Ascending aorta (tissue), 2 donors: Measurements from ENCODE around the gene C1QTNF4. TPM values are rescaled to one million over a fixed set of nuclear protein-coding genes. Genes with fewer than 3 reads are reported as not detected.
A peak's percentile ranks its signal among the peaks of the same experiment; 100 is the strongest.

Experiments
- DNase-seq, 2 donors: peaks; one replicate each; pipeline ENCODE4 v3.0.0-alpha.2; 2019; ENCODE audit warnings: low spot score in 2 of 2
- H3K27ac ChIP-seq, 2 donors: fragments of 200-600 bp; sonication (generic); one replicate each; pipeline ENCODE4 v1.5.1; 2016 to 2017; ENCODE audit warnings: mild to moderate bottlenecking in 1 of 2
- H3K27me3 ChIP-seq: fragments of 200-600 bp; sonication (generic); one replicate; pipeline ENCODE4 v1.5.1; 2017
- H3K36me3 ChIP-seq, 2 donors: fragments of 200-600 bp; sonication (generic); one replicate each; pipeline ENCODE4 v1.5.1; 2016
- H3K4me1 ChIP-seq, 2 donors: fragments of 200-600 bp; sonication (generic); one replicate each; pipeline ENCODE4 v1.5.1; 2016 to 2017; ENCODE audit warnings: mild to moderate bottlenecking in 1 of 2
- H3K4me3 ChIP-seq, 2 donors: fragments of 200-600 bp; sonication (generic); one replicate each; pipeline ENCODE4 v1.5.1; 2016 to 2017; ENCODE audit warnings: mild to moderate bottlenecking in 1 of 2
- H3K9me3 ChIP-seq, 2 donors: fragments of 200-600 bp; sonication (generic); one replicate each; pipeline ENCODE4 v1.5.1; 2016
- intact Hi-C: fragments of 100-400 bp; cut with DNase I; formaldehyde crosslinking; loops from one replicate; pipeline ENCODE4 v1.15.1; 2023
- total RNA-seq: library from RNA; depleted of rRNA; stranded (reverse); fragments of >200 nt; gene quantifications from one replicate; pipeline ENCODE4 v1.1.0, GENCODE V29; 2016
- TF ChIP-seq, protein P1 (sequence below), 3 experiments: fragments of 200-600 bp in 2 of 3; fragments of 450-650 bp in 1 of 3; sonication (generic) in 2 of 3; IDR thresholded peaks; one replicate each; pipeline ENCODE4 v1.5.1; 2016 to 2019; ENCODE audit warnings: antibody characterized with exemption in 3 of 3, mild to moderate bottlenecking in 1 of 3, moderate library complexity in 1 of 3

Gene C1QTNF4
- total RNA-seq, 1 donor from 2014 or later: not detected

DNA sequence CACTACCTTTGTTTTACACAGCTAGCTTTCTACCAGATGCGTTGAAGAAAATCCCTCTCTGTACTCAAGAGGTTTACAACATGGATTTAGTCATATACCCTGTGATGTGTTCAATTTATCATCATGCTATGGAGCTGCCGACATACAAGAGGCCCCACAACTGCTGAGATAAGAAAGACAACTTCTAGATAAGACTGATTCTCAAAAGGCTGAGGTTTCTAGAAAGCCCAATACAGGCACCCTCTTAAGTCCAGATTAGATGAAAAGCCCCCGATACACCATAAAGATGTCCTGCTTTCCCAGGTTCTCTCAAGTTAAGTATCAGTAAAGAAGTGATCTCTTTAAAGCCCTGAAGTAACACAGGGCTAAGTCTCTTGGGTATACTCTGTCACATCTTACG lies 33.8 kb upstream of the C1QTNF4 start:
- no peak overlapping the region for H3K27ac ChIP-seq
- DNase-seq: no peak
- intact Hi-C loops: no loop called here
- no peak overlapping the region for H3K4me3 ChIP-seq
- TF ChIP-seq, protein P1, sequence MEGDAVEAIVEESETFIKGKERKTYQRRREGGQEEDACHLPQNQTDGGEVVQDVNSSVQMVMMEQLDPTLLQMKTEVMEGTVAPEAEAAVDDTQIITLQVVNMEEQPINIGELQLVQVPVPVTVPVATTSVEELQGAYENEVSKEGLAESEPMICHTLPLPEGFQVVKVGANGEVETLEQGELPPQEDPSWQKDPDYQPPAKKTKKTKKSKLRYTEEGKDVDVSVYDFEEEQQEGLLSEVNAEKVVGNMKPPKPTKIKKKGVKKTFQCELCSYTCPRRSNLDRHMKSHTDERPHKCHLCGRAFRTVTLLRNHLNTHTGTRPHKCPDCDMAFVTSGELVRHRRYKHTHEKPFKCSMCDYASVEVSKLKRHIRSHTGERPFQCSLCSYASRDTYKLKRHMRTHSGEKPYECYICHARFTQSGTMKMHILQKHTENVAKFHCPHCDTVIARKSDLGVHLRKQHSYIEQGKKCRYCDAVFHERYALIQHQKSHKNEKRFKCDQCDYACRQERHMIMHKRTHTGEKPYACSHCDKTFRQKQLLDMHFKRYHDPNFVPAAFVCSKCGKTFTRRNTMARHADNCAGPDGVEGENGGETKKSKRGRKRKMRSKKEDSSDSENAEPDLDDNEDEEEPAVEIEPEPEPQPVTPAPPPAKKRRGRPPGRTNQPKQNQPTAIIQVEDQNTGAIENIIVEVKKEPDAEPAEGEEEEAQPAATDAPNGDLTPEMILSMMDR (IDR thresholded peaks at IDR 0.05): no peak
- H3K27me3 ChIP-seq: no peaks in the 10 kb centered on the region
- H3K36me3 ChIP-seq: peaks cover 73 to 86% of the 10 kb centered on the region in 2 donors
- no peaks in the 10 kb centered on the region for H3K4me1 ChIP-seq
- no peaks in the 10 kb centered on the region for H3K9me3 ChIP-seq

DNA sequence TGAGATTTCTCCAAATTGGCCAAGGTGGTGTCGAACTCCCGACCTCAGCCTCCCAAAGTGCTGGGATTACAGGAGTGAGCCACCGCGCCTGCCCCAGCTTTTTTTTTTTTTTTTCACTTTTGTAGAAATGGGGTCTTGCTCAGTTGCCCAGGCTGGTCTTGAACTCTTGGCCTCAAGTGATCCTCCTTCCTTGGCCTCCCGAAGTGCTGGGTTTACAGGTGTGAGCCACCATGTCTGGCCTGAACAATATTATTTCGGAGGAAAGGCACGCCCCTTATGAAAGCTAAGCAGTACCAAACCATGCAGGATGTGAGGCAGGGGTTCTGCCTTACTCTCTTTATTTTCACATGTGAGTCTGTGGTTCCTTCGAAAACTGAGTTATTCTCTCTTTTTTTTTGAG lies 32.0 kb upstream of the C1QTNF4 start:
- Histone ChIP-seq H3K36me3 (peaks cover 77 to 97% of the 10 kb centered on the region in 2 donors), H3K4me3 (no peak overlapping the region), H3K9me3 (no peaks in the 10 kb centered on the region), H3K27ac (no peak overlapping the region), H3K27me3 (no peaks in the 10 kb centered on the region), H3K4me1 (no peaks in the 10 kb centered on the region)
- no peak for DNase-seq
- intact Hi-C loops: no loop called here
- TF ChIP-seq, protein P1 (IDR thresholded peaks at IDR 0.05): no peak

DNA sequence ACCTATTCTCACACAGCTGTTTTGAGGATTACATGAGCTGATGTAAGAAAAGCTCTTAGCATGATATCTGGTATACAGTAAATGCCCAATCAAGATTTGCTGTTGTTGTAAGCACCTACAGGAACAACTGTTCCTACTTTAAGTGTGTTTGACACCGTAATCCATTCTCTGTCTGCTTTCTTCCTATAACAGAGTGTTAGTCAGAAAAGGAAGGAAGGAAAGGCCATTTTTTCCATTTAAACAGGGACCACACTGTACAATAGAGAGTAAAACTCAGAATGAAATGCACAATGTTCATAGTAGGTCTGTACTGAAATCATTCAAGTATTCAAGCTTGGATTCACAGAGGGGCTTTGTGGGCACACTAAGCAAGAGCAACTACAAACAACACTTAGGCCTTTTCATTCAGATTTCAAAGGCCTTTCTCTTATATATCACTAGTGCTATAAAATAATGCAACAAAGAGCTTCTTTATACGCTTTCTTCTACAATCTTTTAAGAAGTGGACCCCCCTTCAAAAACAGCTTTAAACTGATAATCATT lies 26.7 kb upstream of the C1QTNF4 start:
- Histone ChIP-seq H3K36me3 (peaks cover 63 to 81% of the 10 kb centered on the region in 2 donors), H3K27ac (no peak overlapping the region), H3K4me1 (no peaks in the 10 kb centered on the region), H3K4me3 (no peak overlapping the region), H3K27me3 (no peaks in the 10 kb centered on the region), H3K9me3 (no peaks in the 10 kb centered on the region)
- intact Hi-C loops: no loop called here
- no peak for DNase-seq
- TF ChIP-seq, protein P1 (IDR thresholded peaks at IDR 0.05): no peak

DNA sequence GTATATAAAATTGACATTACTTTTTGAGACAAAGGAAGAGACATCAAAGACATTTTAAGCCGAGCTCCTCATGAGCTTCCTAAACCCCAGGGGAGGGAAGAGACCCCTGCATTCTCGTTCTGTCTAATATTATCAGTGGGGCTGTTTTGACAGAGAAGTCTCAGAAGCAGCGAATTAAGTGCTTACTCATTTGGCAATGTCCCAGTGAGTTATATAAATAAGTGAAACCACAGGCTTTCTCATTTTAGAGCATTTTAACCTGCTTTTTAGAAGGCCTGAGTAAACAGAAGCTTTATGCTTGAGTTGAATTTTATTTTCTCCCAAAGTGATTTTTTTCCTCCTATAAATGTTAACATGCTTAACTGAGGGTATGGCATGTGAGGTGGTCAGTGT lies 23.2 kb upstream of the C1QTNF4 start:
- no peaks in the 10 kb centered on the region for H3K9me3 ChIP-seq
- H3K27ac ChIP-seq: no peak overlapping the region
- H3K36me3 ChIP-seq: peaks cover 32 to 47% of the 10 kb centered on the region in 2 donors
- no peak overlapping the region for H3K4me3 ChIP-seq
- no peaks in the 10 kb centered on the region for H3K4me1 ChIP-seq
- no peaks in the 10 kb centered on the region for H3K27me3 ChIP-seq
- TF ChIP-seq, protein P1 (IDR thresholded peaks at IDR 0.05): no peak
- no peak for DNase-seq
- intact Hi-C loops: no loop called here

DNA sequence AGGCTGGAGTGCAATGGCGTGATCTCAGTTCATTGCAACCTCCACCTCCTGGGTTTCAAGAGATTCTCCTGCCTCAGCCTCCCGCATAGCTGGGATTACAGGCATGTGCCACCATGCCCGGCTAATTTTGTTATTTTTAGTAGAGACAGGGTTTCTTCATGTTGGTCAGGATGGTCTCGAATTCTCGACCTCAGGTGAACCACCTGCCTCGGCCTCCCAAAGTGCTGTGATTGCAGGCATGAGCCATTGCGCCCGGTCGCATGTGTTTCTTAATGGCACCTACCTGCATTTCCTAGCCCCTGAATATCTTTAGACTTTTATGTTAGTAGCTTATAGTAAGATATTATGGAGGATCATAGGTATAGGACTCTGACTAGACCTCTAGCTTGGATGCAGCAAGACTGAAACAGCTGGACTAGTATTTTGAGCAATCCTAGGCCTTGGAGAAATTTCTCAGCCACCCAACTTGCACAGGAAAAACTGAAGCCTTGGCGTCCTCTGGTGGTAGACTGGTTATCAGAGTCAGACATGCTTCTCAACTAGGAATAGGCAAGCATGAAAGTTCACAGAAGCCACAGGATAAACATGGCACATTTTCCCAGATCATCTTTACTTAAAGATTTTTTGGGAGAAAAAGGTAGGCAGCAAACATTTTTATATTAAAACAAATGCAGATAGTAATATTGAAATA lies 22.7 kb upstream of the C1QTNF4 start:
- DNase-seq: no peak
- TF ChIP-seq, protein P1 (IDR thresholded peaks at IDR 0.05): peak; percentile 22 to 38 (median 35)
- no peaks in the 10 kb centered on the region for H3K9me3 ChIP-seq
- intact Hi-C loops: no loop called here
- no peak overlapping the region for H3K4me3 ChIP-seq
- H3K27me3 ChIP-seq: no peaks in the 10 kb centered on the region
- no peak overlapping the region for H3K27ac ChIP-seq
- peaks cover 29 to 42% of the 10 kb centered on the region in 2 donors for H3K36me3 ChIP-seq
- no peaks in the 10 kb centered on the region for H3K4me1 ChIP-seq
